ENCODE results near the gene MITF.

- TF ChIP-seq CTCF (conservative IDR thresholded peaks at IDR 0.05; ENCODE audit: low read depth, low read length) = no peak
- no peak for TF ChIP-seq MAZ (IDR thresholded peaks at IDR 0.05; ENCODE audit: borderline replicate concordance, low read depth, low read length)
- TF ChIP-seq POLR2A (IDR thresholded peaks at IDR 0.05; ENCODE audit: low read depth, low read length) = no peak
- TF ChIP-seq BHLHE40 (IDR thresholded peaks at IDR 0.05; ENCODE audit: low read depth, low read length) = 0 out of 2 replicates have a peak, but pooled peaks have one; percentile 26
- TF ChIP-seq RFX5 (IDR thresholded peaks at IDR 0.05; ENCODE audit: low read depth, low read length) = no peak
- TF ChIP-seq CEBPB (IDR thresholded peaks at IDR 0.05; ENCODE audit: low read depth, low read length) = no peak
- TF ChIP-seq RAD21 (IDR thresholded peaks at IDR 0.05; ENCODE audit: low read length) = no peak
- TF ChIP-seq SMC3 (IDR thresholded peaks at IDR 0.05; ENCODE audit: low read depth, low read length) = no peak
- no peak for TF ChIP-seq CHD1 (IDR thresholded peaks at IDR 0.05; ENCODE audit: low read depth, low read length)
- no peak for TF ChIP-seq USF2 (IDR thresholded peaks at IDR 0.05; ENCODE audit: low read depth, low read length)
- TF ChIP-seq NFE2L2 (IDR thresholded peaks at IDR 0.05; ENCODE audit: low read depth, low read length) = peak; percentile 16; the same call in 1 of the 2 replicates
Observed at GRCh38 chr3:69838217-69838616, 99.0 kb downstream of the MITF start.

Measured in IMR-90 (cell line).